Measurements from ENCODE around the gene METTL25B.

DNA sequence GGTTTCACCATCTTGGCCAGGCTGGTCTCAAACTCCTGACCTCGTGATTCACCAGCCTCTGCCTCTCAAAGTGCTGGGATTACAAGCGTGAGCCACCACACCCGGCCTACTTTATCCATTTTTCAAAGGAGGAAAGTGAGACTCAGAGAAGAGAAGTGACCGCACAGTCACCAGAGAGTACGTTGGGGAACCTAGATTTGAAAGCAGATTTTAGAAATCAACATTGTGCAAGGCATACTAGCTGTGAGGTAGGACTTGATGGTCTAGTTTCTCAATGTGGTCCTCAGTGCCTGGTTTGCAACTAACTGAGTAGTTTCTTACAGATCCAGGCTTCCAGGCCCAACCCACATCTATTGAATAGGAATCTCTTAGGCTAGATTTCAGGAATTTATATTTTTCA, 37.4 kb downstream of the METTL25B start:
- TF ChIP-seq, protein P1, sequence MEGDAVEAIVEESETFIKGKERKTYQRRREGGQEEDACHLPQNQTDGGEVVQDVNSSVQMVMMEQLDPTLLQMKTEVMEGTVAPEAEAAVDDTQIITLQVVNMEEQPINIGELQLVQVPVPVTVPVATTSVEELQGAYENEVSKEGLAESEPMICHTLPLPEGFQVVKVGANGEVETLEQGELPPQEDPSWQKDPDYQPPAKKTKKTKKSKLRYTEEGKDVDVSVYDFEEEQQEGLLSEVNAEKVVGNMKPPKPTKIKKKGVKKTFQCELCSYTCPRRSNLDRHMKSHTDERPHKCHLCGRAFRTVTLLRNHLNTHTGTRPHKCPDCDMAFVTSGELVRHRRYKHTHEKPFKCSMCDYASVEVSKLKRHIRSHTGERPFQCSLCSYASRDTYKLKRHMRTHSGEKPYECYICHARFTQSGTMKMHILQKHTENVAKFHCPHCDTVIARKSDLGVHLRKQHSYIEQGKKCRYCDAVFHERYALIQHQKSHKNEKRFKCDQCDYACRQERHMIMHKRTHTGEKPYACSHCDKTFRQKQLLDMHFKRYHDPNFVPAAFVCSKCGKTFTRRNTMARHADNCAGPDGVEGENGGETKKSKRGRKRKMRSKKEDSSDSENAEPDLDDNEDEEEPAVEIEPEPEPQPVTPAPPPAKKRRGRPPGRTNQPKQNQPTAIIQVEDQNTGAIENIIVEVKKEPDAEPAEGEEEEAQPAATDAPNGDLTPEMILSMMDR (IDR thresholded peaks at IDR 0.05), result no peak
- TF ChIP-seq POLR2A (IDR thresholded peaks at IDR 0.05), result no peak
